ENCODE measurements around the gene DYRK4. TPM values are rescaled to one million over a fixed set of nuclear protein-coding genes. Genes with fewer than 3 reads are reported as not detected.

DYRK4 gene
- total RNA-seq, 1 experiment from 2014 or later, result 58.6 TPM

DNA sequence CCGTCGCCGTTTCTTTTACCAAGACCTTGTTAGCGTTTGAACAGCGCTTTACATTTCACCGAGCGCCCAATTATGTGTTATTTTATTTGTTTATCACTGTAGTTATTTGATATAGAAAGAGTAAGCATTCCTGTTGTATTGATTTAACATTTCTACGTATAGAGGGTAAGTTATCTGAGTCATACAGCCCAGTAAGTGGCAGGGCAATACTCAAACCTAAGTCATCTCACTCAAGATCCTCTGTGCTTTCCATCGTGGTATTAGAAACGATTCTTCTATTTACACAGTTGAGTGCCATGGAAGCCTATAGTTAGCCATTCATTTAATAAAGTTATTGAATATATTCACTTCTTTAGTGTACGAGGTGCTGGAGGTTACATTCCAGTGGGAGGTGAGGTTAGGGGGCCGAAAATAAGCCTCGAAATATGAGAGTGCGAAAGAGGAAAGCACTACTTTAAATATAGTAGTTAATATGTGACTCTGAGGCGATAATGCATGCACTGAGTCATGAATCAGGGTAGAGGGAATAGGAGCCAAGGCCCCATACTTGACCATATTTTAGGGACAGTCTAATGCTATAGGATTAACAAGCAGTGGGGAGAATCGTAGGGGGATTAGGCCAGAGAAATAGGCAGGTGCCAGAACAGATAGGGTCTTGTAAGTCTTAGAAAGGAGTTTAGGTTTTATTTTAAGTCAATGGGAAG is 22.7 kb upstream of the DYRK4 start:
- Histone ChIP-seq H3F3A (ENCODE audit: low read length, unreplicated experiment) (no peaks in the 10 kb centered on the region), H3K27me3 (ENCODE audit: low read length) (no peaks in the 10 kb centered on the region), H3K9ac (ENCODE audit: low read length) (peak overlapping the region; percentile 95), H3K27ac (ENCODE audit: low read length) (peak overlapping the region; percentile 69), H3K4me2 (ENCODE audit: low read length) (peak overlapping the region; percentile 99), H3K36me3 (ENCODE audit: low read depth, low read length) (peaks cover 8% of the 10 kb centered on the region), H3K9me2 (replicated peaks; ENCODE audit: low read length) (no peaks in the 10 kb centered on the region), H4K20me1 (ENCODE audit: low read length) (no peaks in the 10 kb centered on the region), H2AFZ (ENCODE audit: low read length) (peak overlapping the region; percentile 87), H3K9me3 (ENCODE audit: low read length) (no peaks in the 10 kb centered on the region), H3K4me1 (ENCODE audit: insufficient read depth, low read length) (peaks cover 19% of the 10 kb centered on the region), H3K79me2 (ENCODE audit: low read length) (peaks cover 47% of the 10 kb centered on the region), H3K4me3 (ENCODE audit: low read length) (peak overlapping the region; percentile 84)
- ATAC-seq, result peak; percentile 23
- DNase-seq, result peak; percentile 14
- intact Hi-C loops (cut with micrococcal nuclease), result no loop called here
- CTCF ChIA-PET, result no interaction called here
- BruUV-seq (replicated peaks), result TSS peak; percentile 84
- no peak for TF ChIP-seq EZH2 (IDR thresholded peaks at IDR 0.05; ENCODE audit: low read length, unreplicated experiment)
- TF ChIP-seq EZH2phosphoT487 (IDR thresholded peaks at IDR 0.05; ENCODE audit: borderline replicate concordance, low read length), result no peak
- TF ChIP-seq, protein P1, sequence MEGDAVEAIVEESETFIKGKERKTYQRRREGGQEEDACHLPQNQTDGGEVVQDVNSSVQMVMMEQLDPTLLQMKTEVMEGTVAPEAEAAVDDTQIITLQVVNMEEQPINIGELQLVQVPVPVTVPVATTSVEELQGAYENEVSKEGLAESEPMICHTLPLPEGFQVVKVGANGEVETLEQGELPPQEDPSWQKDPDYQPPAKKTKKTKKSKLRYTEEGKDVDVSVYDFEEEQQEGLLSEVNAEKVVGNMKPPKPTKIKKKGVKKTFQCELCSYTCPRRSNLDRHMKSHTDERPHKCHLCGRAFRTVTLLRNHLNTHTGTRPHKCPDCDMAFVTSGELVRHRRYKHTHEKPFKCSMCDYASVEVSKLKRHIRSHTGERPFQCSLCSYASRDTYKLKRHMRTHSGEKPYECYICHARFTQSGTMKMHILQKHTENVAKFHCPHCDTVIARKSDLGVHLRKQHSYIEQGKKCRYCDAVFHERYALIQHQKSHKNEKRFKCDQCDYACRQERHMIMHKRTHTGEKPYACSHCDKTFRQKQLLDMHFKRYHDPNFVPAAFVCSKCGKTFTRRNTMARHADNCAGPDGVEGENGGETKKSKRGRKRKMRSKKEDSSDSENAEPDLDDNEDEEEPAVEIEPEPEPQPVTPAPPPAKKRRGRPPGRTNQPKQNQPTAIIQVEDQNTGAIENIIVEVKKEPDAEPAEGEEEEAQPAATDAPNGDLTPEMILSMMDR (conservative IDR thresholded peaks at IDR 0.05; ENCODE audit: low read depth, low read length), result no peak
- POLR2A ChIA-PET (ENCODE audit: unreplicated experiment), result no interaction called here

DNA sequence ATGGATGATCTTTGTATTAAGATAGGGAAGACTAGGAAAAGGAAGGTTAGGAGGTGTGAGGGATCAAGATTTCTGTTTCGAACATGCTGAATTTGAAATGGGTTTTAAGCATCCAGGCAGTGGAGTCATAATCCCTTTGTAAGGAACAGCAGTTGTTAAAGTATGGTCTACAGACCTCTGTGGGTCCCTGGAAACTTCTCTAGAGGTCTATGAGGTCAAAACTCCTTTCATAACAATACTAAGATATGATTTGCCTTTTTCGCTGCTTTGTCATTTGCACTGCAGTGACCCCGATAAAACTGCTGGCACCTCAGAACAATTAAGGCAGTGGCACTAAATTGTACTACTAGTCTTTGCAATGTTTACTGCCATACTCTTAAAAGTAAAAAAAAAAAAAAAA is 21.8 kb upstream of the DYRK4 start:
- Histone ChIP-seq H3K27ac (ENCODE audit: low read length) (no peak overlapping the region), H3K27me3 (ENCODE audit: low read length) (no peaks in the 10 kb centered on the region), H3K4me1 (ENCODE audit: insufficient read depth, low read length) (peaks cover 19% of the 10 kb centered on the region), H2AFZ (ENCODE audit: low read length) (no peak overlapping the region), H3K36me3 (ENCODE audit: low read depth, low read length) (peaks cover 15% of the 10 kb centered on the region), H3K79me2 (ENCODE audit: low read length) (peaks cover 47% of the 10 kb centered on the region), H3K4me3 (ENCODE audit: low read length) (peak overlapping the region; percentile 84), H3K9me2 (replicated peaks; ENCODE audit: low read length) (no peaks in the 10 kb centered on the region), H3K9me3 (ENCODE audit: low read length) (no peaks in the 10 kb centered on the region), H3K9ac (ENCODE audit: low read length) (peak overlapping the region; percentile 95; the same call in 1 of the 2 replicates), H4K20me1 (ENCODE audit: low read length) (no peaks in the 10 kb centered on the region), H3F3A (ENCODE audit: low read length, unreplicated experiment) (no peaks in the 10 kb centered on the region), H3K4me2 (ENCODE audit: low read length) (peak overlapping the region; percentile 99)
- BruUV-seq (replicated peaks), result no TSS peak
- intact Hi-C loops (cut with micrococcal nuclease), result loop anchor here (5.0 kb wide), 1 partner anchor 217 kb away; no protein-coding TSS in a partner anchor
- ChIA-PET CTCF (no interaction called here), POLR2A (ENCODE audit: unreplicated experiment) (no interaction called here)
- DNase-seq (no peak), ATAC-seq (no peak)
- no peak for TF ChIP-seq EZH2phosphoT487 (IDR thresholded peaks at IDR 0.05; ENCODE audit: borderline replicate concordance, low read length)
- TF ChIP-seq, protein P1 (conservative IDR thresholded peaks at IDR 0.05; ENCODE audit: low read depth, low read length), result no peak
- TF ChIP-seq EZH2 (IDR thresholded peaks at IDR 0.05; ENCODE audit: low read length, unreplicated experiment), result no peak

DNA sequence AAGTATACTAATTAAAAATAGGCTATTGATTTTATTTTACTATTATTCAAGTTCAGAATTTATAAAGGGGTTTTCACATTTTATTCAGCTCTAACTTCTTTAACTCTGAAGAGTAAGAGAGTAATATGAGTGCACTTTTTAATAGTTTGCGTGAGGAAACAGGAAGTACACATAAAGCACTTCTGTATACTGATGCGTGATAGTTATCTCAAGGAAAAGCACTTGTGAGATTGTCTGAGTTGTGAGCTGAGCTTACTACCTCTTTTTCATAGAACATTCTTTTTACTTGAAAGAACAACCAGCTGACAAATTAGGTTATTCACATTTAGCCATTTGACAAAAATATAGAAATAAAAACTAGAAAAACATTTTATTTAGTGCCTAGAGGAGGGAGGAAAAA is 21.4 kb upstream of the DYRK4 start:
- Histone ChIP-seq H3K4me1 (ENCODE audit: insufficient read depth, low read length) (peaks cover 19% of the 10 kb centered on the region), H3K79me2 (ENCODE audit: low read length) (peaks cover 47% of the 10 kb centered on the region), H3K36me3 (ENCODE audit: low read depth, low read length) (peaks cover 17% of the 10 kb centered on the region), H3K4me2 (ENCODE audit: low read length) (peak overlapping the region; percentile 99), H3K27ac (ENCODE audit: low read length) (no peak overlapping the region), H3K27me3 (ENCODE audit: low read length) (no peaks in the 10 kb centered on the region), H3K9me3 (ENCODE audit: low read length) (no peaks in the 10 kb centered on the region), H3K4me3 (ENCODE audit: low read length) (peak overlapping the region; percentile 84; the same call in 1 of the 2 replicates), H3K9me2 (replicated peaks; ENCODE audit: low read length) (no peaks in the 10 kb centered on the region), H3K9ac (ENCODE audit: low read length) (no peak overlapping the region; the same call in 1 of the 2 replicates), H4K20me1 (ENCODE audit: low read length) (no peaks in the 10 kb centered on the region), H3F3A (ENCODE audit: low read length, unreplicated experiment) (no peaks in the 10 kb centered on the region), H2AFZ (ENCODE audit: low read length) (no peak overlapping the region)
- CTCF ChIA-PET, result no interaction called here
- ATAC-seq (no peak), DNase-seq (no peak)
- TF ChIP-seq EZH2phosphoT487 (IDR thresholded peaks at IDR 0.05; ENCODE audit: borderline replicate concordance, low read length) (no peak), EZH2 (IDR thresholded peaks at IDR 0.05; ENCODE audit: low read length, unreplicated experiment) (no peak)
- TF ChIP-seq, protein P1 (conservative IDR thresholded peaks at IDR 0.05; ENCODE audit: low read depth, low read length), result no peak
- intact Hi-C loops (cut with micrococcal nuclease), result loop anchor here (5.0 kb wide), 1 partner anchor 217 kb away; no protein-coding TSS in a partner anchor
- BruUV-seq (replicated peaks), result no TSS peak
- POLR2A ChIA-PET (ENCODE audit: unreplicated experiment), result no interaction called here
